Hepatic stellate cell (primary cell): ENCODE measurements around the gene MPPED1.

Source experiments
- DNase-seq: peaks from one replicate; pipeline ENCODE4 v3.0.0; 2011; ENCODE audit warnings: low spot score

Gene MPPED1

GRCh38 chr22:43498856-43499253 is 87.0 kb downstream of the MPPED1 start:
- DNase-seq, result no peak

GRCh38 chr22:43500792-43501785 is 89.3 kb downstream of the MPPED1 start:
- DNase-seq, result no peak

- no peak for DNase-seq
Measured at GRCh38 chr22:43501878-43502277, 90.1 kb downstream of the MPPED1 start.

GRCh38 chr22:43502306-43502874 is 90.6 kb downstream of the MPPED1 start:
- no peak for DNase-seq

- no peak for DNase-seq
Measured at GRCh38 chr22:43504068-43504467, 92.3 kb downstream of the MPPED1 start.

- DNase-seq, result no peak
Measured at GRCh38 chr22:43504666-43505261, 93.0 kb downstream of the MPPED1 start.

- no peak for DNase-seq
Measured at GRCh38 chr22:43505423-43505822, 93.6 kb downstream of the MPPED1 start.

- DNase-seq, result no peak
Measured at GRCh38 chr22:43505896-43506295, 94.1 kb downstream of the MPPED1 start.

GRCh38 chr22:43506487-43506886 is 94.7 kb downstream of the MPPED1 start:
- no peak for DNase-seq

- no peak for DNase-seq
Measured at GRCh38 chr22:43507235-43507634, 95.4 kb downstream of the MPPED1 start.

GRCh38 chr22:43508489-43508888 is 96.7 kb downstream of the MPPED1 start:
- no peak for DNase-seq

GRCh38 chr22:43509337-43509736 is 97.5 kb downstream of the MPPED1 start:
- DNase-seq, result no peak

- DNase-seq, result no peak
Measured at GRCh38 chr22:43510281-43511070, 98.7 kb downstream of the MPPED1 start.

GRCh38 chr22:43511276-43511910 is 99.6 kb downstream of the MPPED1 start:
- no peak for DNase-seq

GRCh38 chr22:43512279-43512678 is 100.5 kb downstream of the MPPED1 start:
- DNase-seq, result no peak

GRCh38 chr22:43514476-43515157 is 102.8 kb downstream of the MPPED1 start:
- no peak for DNase-seq

GRCh38 chr22:43515411-43515810 is 103.6 kb downstream of the MPPED1 start:
- DNase-seq, result no peak

- no peak for DNase-seq
Measured at GRCh38 chr22:43515902-43516301, 104.1 kb downstream of the MPPED1 start.

- no peak for DNase-seq
Measured at GRCh38 chr22:43516386-43516785, 104.6 kb downstream of the MPPED1 start.

GRCh38 chr22:43516996-43517635 is 105.3 kb downstream of the MPPED1 start:
- DNase-seq, result no peak

- no peak for DNase-seq
Measured at GRCh38 chr22:43520632-43521039, 108.8 kb downstream of the MPPED1 start.
